Measurements from ENCODE around the gene NFAM1. TPM values are rescaled to one million over a fixed set of nuclear protein-coding genes. Genes with fewer than 3 reads are reported as not detected.
A peak's percentile ranks its signal among the peaks of the same experiment; 100 is the strongest.

NFAM1 gene
- total RNA-seq, 2 donors from 2014 or later, result 0.66 to 1.0 TPM

GRCh38 chr22:42365942-42366695 is 66.1 kb downstream of the NFAM1 start:
- Histone ChIP-seq H3K9me3 (no peaks in the 10 kb centered on the region), H3K36me3 (replicated peaks in 1 of 2; ENCODE audit: insufficient read depth in 1 of 2, low read depth in 2 of 2) (no peaks in the 10 kb centered on the region), H3K4me1 (peaks cover 45% of the 10 kb centered on the region), H3K27ac (no peak overlapping the region), H3K4me3 (no peak overlapping the region), H3K27me3 (no peaks in the 10 kb centered on the region)
- DNase-seq, result no peak
- ATAC-seq, result no peak
- intact Hi-C loops (cut with DNase I), result no loop called here
- 82 to 84% methylated on average over 10 of the region's 10 CpGs for WGBS, 2 donors
- TF ChIP-seq CTCF (IDR thresholded peaks at IDR 0.05), result no peak
- no peak for TF ChIP-seq POLR2A (IDR thresholded peaks at IDR 0.05)

GRCh38 chr22:42365111-42365865 is 66.9 kb downstream of the NFAM1 start:
- Histone ChIP-seq H3K4me3 (no peak overlapping the region), H3K27me3 (no peaks in the 10 kb centered on the region), H3K9me3 (no peaks in the 10 kb centered on the region), H3K4me1 (peaks cover 49% of the 10 kb centered on the region), H3K36me3 (replicated peaks in 1 of 2; ENCODE audit: insufficient read depth in 1 of 2, low read depth in 2 of 2) (no peaks in the 10 kb centered on the region), H3K27ac (no peak overlapping the region)
- intact Hi-C loops (cut with DNase I), result no loop called here
- WGBS, 2 donors, result 70 to 71% methylated on average over 12 to 14 of the region's 14 CpGs
- TF ChIP-seq CTCF (IDR thresholded peaks at IDR 0.05) (no peak), POLR2A (IDR thresholded peaks at IDR 0.05) (no peak)
- DNase-seq, result peak in 1 of 4 donors; percentile 10
- no peak for ATAC-seq

- ATAC-seq (no peak), DNase-seq (peak in 1 of 4 donors; percentile 10)
- H3K27me3 ChIP-seq, result no peaks in the 10 kb centered on the region
- H3K4me3 ChIP-seq, result no peak overlapping the region
- TF ChIP-seq POLR2A (IDR thresholded peaks at IDR 0.05), result no peak
- no peak for TF ChIP-seq CTCF (IDR thresholded peaks at IDR 0.05)
- intact Hi-C loops (cut with DNase I), result no loop called here
- peaks cover 47% of the 10 kb centered on the region for H3K4me1 ChIP-seq
- H3K36me3 ChIP-seq (replicated peaks in 1 of 2; ENCODE audit: insufficient read depth in 1 of 2, low read depth in 2 of 2), result no peaks in the 10 kb centered on the region
- 55 to 79% methylated on average over 13 of the region's 13 CpGs for WGBS, 2 donors
- no peaks in the 10 kb centered on the region for H3K9me3 ChIP-seq
- H3K27ac ChIP-seq, result no peak overlapping the region
Observed at GRCh38 chr22:42364604-42365110, 67.5 kb downstream of the NFAM1 start.

- Histone ChIP-seq H3K27me3 (no peaks in the 10 kb centered on the region), H3K4me1 (peaks cover 44% of the 10 kb centered on the region), H3K9me3 (no peaks in the 10 kb centered on the region), H3K4me3 (no peak overlapping the region), H3K36me3 (replicated peaks in 1 of 2; ENCODE audit: insufficient read depth in 1 of 2, low read depth in 2 of 2) (no peaks in the 10 kb centered on the region), H3K27ac (no peak overlapping the region)
- no peak for DNase-seq
- 96 to 97% methylated on average over 6 of the region's 6 CpGs for WGBS, 2 donors
- no peak for ATAC-seq
- no peak for TF ChIP-seq CTCF (IDR thresholded peaks at IDR 0.05)
- intact Hi-C loops (cut with DNase I), result no loop called here
Observed at GRCh38 chr22:42363892-42364291, 68.3 kb downstream of the NFAM1 start.
